ENCODE data around the gene BTBD16. TPM values are rescaled to one million over a fixed set of nuclear protein-coding genes. Genes with fewer than 3 reads are reported as not detected.

The BTBD16 gene
- total RNA-seq, 1 experiment from 2014 or later: not detected

- ATAC-seq (no peak), DNase-seq (ENCODE audit: low spot score) (no peak)
- peak overlapping the region; percentile 87 for H3K4me3 Mint-ChIP-seq
- H3K9me3 Mint-ChIP-seq: no peaks in the 10 kb centered on the region
- H3K27ac Mint-ChIP-seq: no peak overlapping the region
- H3K4me1 Mint-ChIP-seq: peaks cover 33% of the 10 kb centered on the region
- no peaks in the 10 kb centered on the region for H3K36me3 Mint-ChIP-seq
- TF ChIP-seq USF2 (CRISPR knock-in tag; IDR thresholded peaks at IDR 0.05) (no peak), JAZF1 (CRISPR knock-in tag; IDR thresholded peaks at IDR 0.05) (no peak), IRF1 (CRISPR knock-in tag; IDR thresholded peaks at IDR 0.05) (no peak), EMX1 (CRISPR knock-in tag; IDR thresholded peaks at IDR 0.05) (no peak), CTCF (IDR thresholded peaks at IDR 0.05) (no peak), ZNF423 (CRISPR knock-in tag; IDR thresholded peaks at IDR 0.05) (no peak), NFATC4 (CRISPR knock-in tag; IDR thresholded peaks at IDR 0.05) (no peak), CBFB (CRISPR knock-in tag; IDR thresholded peaks at IDR 0.05; ENCODE audit: low read depth) (no peak), CREB1 (CRISPR knock-in tag; IDR thresholded peaks at IDR 0.05) (no peak), TEAD4 (CRISPR knock-in tag; IDR thresholded peaks at IDR 0.05) (no peak), GABPB1 (CRISPR knock-in tag; IDR thresholded peaks at IDR 0.05) (no peak), ZNF219 (CRISPR knock-in tag; IDR thresholded peaks at IDR 0.05; ENCODE audit: borderline replicate concordance) (no peak), SP1 (CRISPR knock-in tag; conservative IDR thresholded peaks at IDR 0.05) (no peak), CDX4 (CRISPR knock-in tag; IDR thresholded peaks at IDR 0.05; ENCODE audit: borderline replicate concordance) (no peak)
- ChIA-PET CTCF (interaction anchor here (1.2 to 1.5 kb wide), 2 partner anchors 79 to 93 kb away, joined by 3 to 7 read pairs; no protein-coding TSS in a partner anchor), POLR2A (interaction anchor here (0.5 to 1.1 kb wide), 2 partner anchors 10 to 191 kb away, joined by 3 to 5 read pairs; no protein-coding TSS in a partner anchor)
- H3K27me3 Mint-ChIP-seq (ENCODE audit: low read depth): peaks cover 20% of the 10 kb centered on the region
Measured at GRCh38 chr10:122373108-122373507, 102.0 kb downstream of the BTBD16 start.

GRCh38 chr10:122373721-122374120 is 102.6 kb downstream of the BTBD16 start:
- H3K9me3 Mint-ChIP-seq: no peaks in the 10 kb centered on the region
- DNase-seq (ENCODE audit: low spot score) (no peak), ATAC-seq (no peak)
- no peak for TF ChIP-seq GTF2I (CRISPR knock-in tag; conservative IDR thresholded peaks at IDR 0.05)
- TF ChIP-seq ZBTB21 (CRISPR knock-in tag; IDR thresholded peaks at IDR 0.05; ENCODE audit: borderline replicate concordance): no peak
- no peak for TF ChIP-seq RELA (CRISPR knock-in tag; IDR thresholded peaks at IDR 0.05; ENCODE audit: borderline replicate concordance)
- no peak for TF ChIP-seq ARID4B (CRISPR knock-in tag; IDR thresholded peaks at IDR 0.05; ENCODE audit: borderline replicate concordance)
- no peak for TF ChIP-seq ZNF396 (CRISPR knock-in tag; IDR thresholded peaks at IDR 0.05; ENCODE audit: borderline replicate concordance)
- peak overlapping the region; percentile 77; the same call in 1 of the 2 replicates for H3K27ac Mint-ChIP-seq
- peaks cover 27% of the 10 kb centered on the region for H3K4me1 Mint-ChIP-seq
- peak overlapping the region; percentile 87 for H3K4me3 Mint-ChIP-seq
- 0 out of 2 replicates have a peak, but pooled peaks cover under 1% of the 10 kb centered on the region for H3K36me3 Mint-ChIP-seq
- CTCF ChIA-PET: interaction anchor here (0.7 to 1.6 kb wide), 10 partner anchors 9 to 192 kb away, joined by 3 to 7 read pairs (median 4); no protein-coding TSS in a partner anchor
- POLR2A ChIA-PET: interaction anchor here (0.5 to 1.1 kb wide), 3 partner anchors 9 to 190 kb away, joined by 3 to 5 read pairs (median 5); no protein-coding TSS in a partner anchor
- H3K27me3 Mint-ChIP-seq (ENCODE audit: low read depth): peaks cover 20% of the 10 kb centered on the region
